ENCODE measurements around the gene ZNF541. TPM values are rescaled to one million over a fixed set of nuclear protein-coding genes. Genes with fewer than 3 reads are reported as not detected.

ZNF541 gene
- polyA plus RNA-seq, 1 donor from 2014 or later = not detected

- Histone ChIP-seq H3K79me2 (replicated peaks; ENCODE audit: insufficient read depth, low read length) (no peaks in the 10 kb centered on the region), H3K9me2 (ENCODE audit: insufficient read depth, low read length) (no peaks in the 10 kb centered on the region), H3K9me3 (ENCODE audit: low read length) (no peaks in the 10 kb centered on the region), H3K27me3 (ENCODE audit: insufficient read depth, low read depth, low read length) (no peaks in the 10 kb centered on the region), H4K20me1 (ENCODE audit: insufficient read depth) (no peaks in the 10 kb centered on the region), H3K36me3 (ENCODE audit: insufficient read depth, low read length) (no peaks in the 10 kb centered on the region), H3F3A (ENCODE audit: insufficient read depth, low read length, poor library complexity, severe bottlenecking) (no peaks in the 10 kb centered on the region), H2AFZ (ENCODE audit: low read depth, low read length) (no peak overlapping the region), H3K9ac (ENCODE audit: low read length) (no peak overlapping the region), H3K27ac (ENCODE audit: low read length) (no peak overlapping the region), H3K4me2 (ENCODE audit: low read length) (no peak overlapping the region), H3K4me3 (ENCODE audit: low read length) (no peak overlapping the region)
- no peak for TF ChIP-seq EZH2 (IDR thresholded peaks at IDR 0.05; ENCODE audit: borderline replicate concordance, insufficient read depth, low read length, poor library complexity, severe bottlenecking)
- no peak for TF ChIP-seq MXI1 (conservative IDR thresholded peaks at IDR 0.05; ENCODE audit: poor library complexity, severe bottlenecking)
- TF ChIP-seq RAD21 (conservative IDR thresholded peaks at IDR 0.05) = no peak
- no peak for TF ChIP-seq SMC3 (conservative IDR thresholded peaks at IDR 0.05; ENCODE audit: poor library complexity)
- TF ChIP-seq REST (IDR thresholded peaks at IDR 0.05; ENCODE audit: borderline replicate concordance) = no peak
- no peak for TF ChIP-seq CTCF (IDR thresholded peaks at IDR 0.05; ENCODE audit: poor library complexity, severe bottlenecking)
Measured at GRCh38 chr19:47539747-47540311, 33.1 kb downstream of the ZNF541 start.

- TF ChIP-seq EP300 (conservative IDR thresholded peaks at IDR 0.05; ENCODE audit: poor library complexity, severe bottlenecking) (no peak), POLR2AphosphoS5 (IDR thresholded peaks at IDR 0.05) (no peak), RAD21 (conservative IDR thresholded peaks at IDR 0.05) (no peak), SMC3 (conservative IDR thresholded peaks at IDR 0.05; ENCODE audit: poor library complexity) (no peak), MXI1 (conservative IDR thresholded peaks at IDR 0.05; ENCODE audit: poor library complexity, severe bottlenecking) (no peak), REST (IDR thresholded peaks at IDR 0.05; ENCODE audit: borderline replicate concordance) (no peak), TAF1 (IDR thresholded peaks at IDR 0.05; ENCODE audit: low read depth) (no peak), EZH2 (IDR thresholded peaks at IDR 0.05; ENCODE audit: borderline replicate concordance, insufficient read depth, low read length, poor library complexity, severe bottlenecking) (no peak), CTCF (IDR thresholded peaks at IDR 0.05; ENCODE audit: poor library complexity, severe bottlenecking) (no peak)
- no peaks in the 10 kb centered on the region for H3K79me2 ChIP-seq (replicated peaks; ENCODE audit: insufficient read depth, low read length)
- no peak overlapping the region for H3K27ac ChIP-seq (ENCODE audit: low read length)
- H3K4me3 ChIP-seq (ENCODE audit: low read length) = no peak overlapping the region
- H3F3A ChIP-seq (ENCODE audit: insufficient read depth, low read length, poor library complexity, severe bottlenecking) = no peaks in the 10 kb centered on the region
- H4K20me1 ChIP-seq (ENCODE audit: insufficient read depth) = no peaks in the 10 kb centered on the region
- no peaks in the 10 kb centered on the region for H3K36me3 ChIP-seq (ENCODE audit: insufficient read depth, low read length)
- no peaks in the 10 kb centered on the region for H3K9me2 ChIP-seq (ENCODE audit: insufficient read depth, low read length)
- no peaks in the 10 kb centered on the region for H3K9me3 ChIP-seq (ENCODE audit: low read length)
- no peak overlapping the region for H3K9ac ChIP-seq (ENCODE audit: low read length)
- H3K27me3 ChIP-seq (ENCODE audit: insufficient read depth, low read depth, low read length) = no peaks in the 10 kb centered on the region
- no peak overlapping the region for H2AFZ ChIP-seq (ENCODE audit: low read depth, low read length)
- H3K4me2 ChIP-seq (ENCODE audit: low read length) = no peak overlapping the region
Measured at GRCh38 chr19:47538812-47539211, 34.1 kb downstream of the ZNF541 start.

All from neural cell (in vitro differentiated cells).